ENCODE data around the gene FXYD6. TPM values are rescaled to one million over a fixed set of nuclear protein-coding genes. Genes with fewer than 3 reads are reported as not detected.

Gene FXYD6
- total RNA-seq, 1 experiment from 2014 or later, result 0.54 TPM

GRCh38 chr11:117887431-117888138, 11.1 kb upstream of the FXYD6 start:
- no peak for ATAC-seq
- no peaks in the 10 kb centered on the region for H3K36me3 ChIP-seq (ENCODE audit: control insufficient read depth, insufficient read depth, low read length)
- H3K27me3 ChIP-seq (ENCODE audit: control insufficient read depth, insufficient read depth, low read length), result peaks cover 7% of the 10 kb centered on the region
- intact Hi-C loops (cut with micrococcal nuclease; ENCODE audit: unreplicated experiment), result no loop called here
- ChIA-PET CTCF (no interaction called here), POLR2A (no interaction called here)
- no peak for TF ChIP-seq REST (IDR thresholded peaks at IDR 0.05; ENCODE audit: insufficient read depth in 1 of 2, low read depth in 2 of 2, low read length in 1 of 2)
- no peak for TF ChIP-seq SIN3A (IDR thresholded peaks at IDR 0.05; ENCODE audit: borderline replicate concordance, insufficient read depth, low read depth, low read length)
- no peak for TF ChIP-seq CTCF (IDR thresholded peaks at IDR 0.05)
- TF ChIP-seq TCF7L2 (IDR thresholded peaks at IDR 0.05; ENCODE audit: low read depth, low read length), result no peak
- no peak for TF ChIP-seq POLR2AphosphoS5 (IDR thresholded peaks at IDR 0.05; ENCODE audit: low read depth, low read length)
- no TSS peak for BruUV-seq (replicated peaks)
- no peaks in the 10 kb centered on the region for H3K4me1 ChIP-seq (ENCODE audit: control insufficient read depth, insufficient read depth, low read length)
- no peaks in the 10 kb centered on the region for H3K9me3 ChIP-seq (ENCODE audit: control insufficient read depth, insufficient read depth, low read depth, low read length)
- no peak overlapping the region for H3K27ac ChIP-seq (ENCODE audit: low read length)
- H3K4me3 ChIP-seq (ENCODE audit: low read depth in 2 of 2, low read length in 2 of 2), result no peak overlapping the region
- in situ Hi-C loops (cut with HindIII; ENCODE audit: low pct_unique_long_range_greater_than_20kb, low sequenced_read_pairs), result no loop called here
- no peak for DNase-seq (ENCODE audit: low read depth, low spot score)

- no peak overlapping the region for H3K4me3 ChIP-seq (ENCODE audit: low read depth in 2 of 2, low read length in 2 of 2)
- no peaks in the 10 kb centered on the region for H3K36me3 ChIP-seq (ENCODE audit: control insufficient read depth, insufficient read depth, low read length)
- H3K27me3 ChIP-seq (ENCODE audit: control insufficient read depth, insufficient read depth, low read length), result peaks cover 23% of the 10 kb centered on the region
- CTCF ChIA-PET, result interaction anchor here (0.7 kb wide), 1 partner anchor 61 kb away, joined by 3 read pairs; no protein-coding TSS in a partner anchor
- intact Hi-C loops (cut with micrococcal nuclease; ENCODE audit: unreplicated experiment) (no loop called here), in situ Hi-C loops (cut with HindIII; ENCODE audit: low pct_unique_long_range_greater_than_20kb, low sequenced_read_pairs) (no loop called here)
- ATAC-seq (no peak), DNase-seq (ENCODE audit: low read depth, low spot score) (no peak)
- no peak overlapping the region for H3K27ac ChIP-seq (ENCODE audit: low read length)
- no peaks in the 10 kb centered on the region for H3K4me1 ChIP-seq (ENCODE audit: control insufficient read depth, insufficient read depth, low read length)
- TF ChIP-seq TCF7L2 (IDR thresholded peaks at IDR 0.05; ENCODE audit: low read depth, low read length), result no peak
- POLR2A ChIA-PET, result no interaction called here
- no TSS peak for BruUV-seq (replicated peaks)
- no peaks in the 10 kb centered on the region for H3K9me3 ChIP-seq (ENCODE audit: control insufficient read depth, insufficient read depth, low read depth, low read length)
Observed at GRCh38 chr11:117885777-117886176, 9.3 kb upstream of the FXYD6 start.

- H3K4me1 ChIP-seq (ENCODE audit: control insufficient read depth, insufficient read depth, low read length), result no peaks in the 10 kb centered on the region
- no peaks in the 10 kb centered on the region for H3K9me3 ChIP-seq (ENCODE audit: control insufficient read depth, insufficient read depth, low read depth, low read length)
- in situ Hi-C loops (cut with HindIII; ENCODE audit: low pct_unique_long_range_greater_than_20kb, low sequenced_read_pairs) (no loop called here), intact Hi-C loops (cut with micrococcal nuclease; ENCODE audit: unreplicated experiment) (no loop called here)
- DNase-seq (ENCODE audit: low read depth, low spot score) (no peak), ATAC-seq (no peak)
- ChIA-PET POLR2A (no interaction called here), CTCF (interaction anchor here (0.7 kb wide), 1 partner anchor 62 kb away, joined by 3 read pairs; no protein-coding TSS in a partner anchor)
- H3K36me3 ChIP-seq (ENCODE audit: control insufficient read depth, insufficient read depth, low read length), result no peaks in the 10 kb centered on the region
- H3K27ac ChIP-seq (ENCODE audit: low read length), result no peak overlapping the region
- peaks cover 29% of the 10 kb centered on the region for H3K27me3 ChIP-seq (ENCODE audit: control insufficient read depth, insufficient read depth, low read length)
- no TSS peak for BruUV-seq (replicated peaks)
- no peak for TF ChIP-seq POLR2AphosphoS5 (IDR thresholded peaks at IDR 0.05; ENCODE audit: low read depth, low read length)
- no peak for TF ChIP-seq TCF7L2 (IDR thresholded peaks at IDR 0.05; ENCODE audit: low read depth, low read length)
- TF ChIP-seq CTCF (IDR thresholded peaks at IDR 0.05), result no peak
- TF ChIP-seq REST (IDR thresholded peaks at IDR 0.05; ENCODE audit: insufficient read depth in 1 of 2, low read depth in 2 of 2, low read length in 1 of 2), result no peak
- TF ChIP-seq SIN3A (IDR thresholded peaks at IDR 0.05; ENCODE audit: borderline replicate concordance, insufficient read depth, low read depth, low read length), result no peak
- no peak overlapping the region for H3K4me3 ChIP-seq (ENCODE audit: low read depth in 2 of 2, low read length in 2 of 2)
Observed at GRCh38 chr11:117884994-117885393, 8.5 kb upstream of the FXYD6 start.

Measured in Panc1 (cell line).